ENCODE measurements around the gene ALDH1A3. TPM values are rescaled to one million over a fixed set of nuclear protein-coding genes. Genes with fewer than 3 reads are reported as not detected.

ALDH1A3 gene
- total RNA-seq, 1 donor from 2014 or later, result 7.8 TPM

DNA sequence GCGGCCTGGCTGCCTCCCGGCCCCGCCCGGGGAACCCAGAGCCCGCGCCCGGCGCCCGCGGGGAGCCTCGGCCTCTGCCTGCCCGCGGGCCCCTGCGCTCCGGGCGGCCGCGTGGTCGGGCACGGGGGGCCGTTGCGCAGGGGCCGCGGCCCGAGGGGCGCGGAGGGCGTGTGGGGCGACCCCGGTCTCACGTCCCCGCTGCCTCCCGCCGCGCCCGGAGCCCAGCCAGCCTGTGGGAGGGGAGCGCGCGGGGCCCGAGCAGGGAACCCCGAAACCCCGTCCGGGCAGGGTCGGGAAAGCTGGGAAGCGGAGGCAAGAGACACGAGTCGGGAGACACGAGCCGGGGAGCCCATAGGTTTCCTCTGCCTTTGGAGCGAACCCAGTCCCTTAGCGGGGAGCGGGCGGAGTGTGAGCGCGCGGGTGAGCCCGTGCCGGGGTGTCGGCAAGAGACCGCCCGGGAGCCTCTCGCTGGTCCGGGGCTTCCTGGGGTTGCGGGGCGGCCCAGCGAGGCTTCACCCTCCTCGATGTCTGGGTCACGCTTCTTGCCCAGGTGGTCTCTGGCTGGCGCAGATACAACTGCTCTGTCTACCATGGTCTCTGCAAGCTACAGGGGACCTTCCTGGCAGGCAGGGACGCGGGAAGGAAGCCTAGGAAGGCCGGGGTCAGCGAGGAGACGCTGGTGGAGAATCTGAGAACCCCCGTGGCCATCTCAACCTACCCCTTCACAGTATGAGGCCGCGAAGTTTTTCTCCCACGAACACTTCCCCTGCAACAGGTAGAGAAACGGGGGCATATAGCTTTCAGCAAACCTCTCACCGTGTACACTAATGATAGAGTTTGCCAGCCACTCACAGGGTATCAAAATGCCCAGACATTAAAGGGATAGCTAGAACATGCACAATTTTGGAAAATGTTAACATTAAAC lies 40.1 kb downstream of the ALDH1A3 start:
- no peak for DNase-seq (ENCODE audit: low spot score)
- intact Hi-C loops (cut with DNase I), result loop anchor here (10.0 kb wide), 1 partner anchor 335 kb away; the partner anchor contains the start of gene CHSY1

DNA sequence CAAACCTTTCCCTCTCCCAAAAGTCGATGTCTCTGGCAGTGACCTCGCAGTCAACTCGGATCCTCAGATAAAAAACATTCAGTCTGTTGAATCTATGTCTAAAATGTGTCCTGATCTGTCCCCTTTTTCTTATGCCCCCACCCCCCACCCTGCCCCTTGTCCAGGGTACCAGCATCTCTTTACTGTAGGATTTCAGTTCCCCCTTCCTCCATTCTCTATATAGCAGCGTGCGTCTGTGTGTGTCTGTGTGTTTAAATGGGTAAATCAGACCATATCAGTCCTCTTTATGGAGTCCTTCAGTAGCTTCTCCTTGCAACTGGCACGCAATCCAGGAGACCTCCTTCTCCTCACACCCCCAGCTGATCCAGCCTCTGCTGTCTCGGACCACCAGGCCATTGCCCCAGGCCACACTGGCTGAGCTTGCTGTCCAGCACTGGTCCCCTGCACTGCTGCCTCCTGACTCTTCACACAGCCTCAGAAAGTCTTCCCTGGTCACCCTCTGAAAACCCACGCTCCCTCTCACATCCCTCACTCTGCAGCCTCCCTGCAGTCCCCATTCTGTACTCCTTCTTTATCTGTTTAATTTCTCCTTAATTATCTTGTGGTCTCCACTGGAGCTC lies 41.0 kb downstream of the ALDH1A3 start:
- DNase-seq (ENCODE audit: low spot score), result no peak
- intact Hi-C loops (cut with DNase I), result no loop called here

DNA sequence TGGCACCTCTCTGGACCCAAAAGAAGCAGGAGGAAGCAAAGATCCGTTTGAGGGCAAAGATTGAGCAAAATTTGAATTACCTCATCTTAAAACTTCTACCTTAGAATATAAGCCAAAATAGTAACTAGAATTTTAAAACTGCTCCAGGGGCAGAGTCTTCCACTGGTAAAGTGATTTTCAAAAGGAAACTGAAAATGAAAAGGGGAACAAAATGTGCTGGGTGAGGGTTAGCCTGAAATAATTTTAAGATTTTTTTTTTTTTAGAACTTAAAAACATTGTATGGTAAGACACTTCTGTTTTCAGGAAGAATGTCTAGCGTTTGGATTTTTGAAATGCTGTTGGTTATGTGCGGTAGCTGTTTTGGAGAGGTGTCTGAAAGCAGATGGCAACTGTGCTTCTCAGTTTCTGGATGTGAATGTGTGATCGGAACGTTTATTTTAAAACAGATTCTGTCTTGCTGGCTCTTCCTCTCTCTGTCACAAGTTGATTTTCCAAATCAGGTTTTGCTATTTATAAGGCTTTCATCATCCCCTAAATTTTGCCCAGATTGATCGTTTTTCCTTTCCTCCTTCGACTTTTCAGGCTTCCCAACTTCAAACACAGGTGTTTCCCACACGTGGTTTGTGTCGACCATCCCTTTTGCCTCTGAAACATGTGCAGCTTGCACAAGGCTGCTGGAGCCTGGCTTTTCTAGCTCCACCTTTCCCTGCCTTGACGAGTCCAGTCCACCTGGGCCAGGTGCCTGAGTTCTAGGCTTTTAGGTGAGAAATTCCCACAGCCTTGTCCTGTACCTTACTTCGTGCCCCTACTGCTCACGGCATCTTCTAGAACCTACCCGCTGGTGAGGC lies 42.8 kb downstream of the ALDH1A3 start:
- DNase-seq (ENCODE audit: low spot score), result no peak
- intact Hi-C loops (cut with DNase I), result no loop called here

DNA sequence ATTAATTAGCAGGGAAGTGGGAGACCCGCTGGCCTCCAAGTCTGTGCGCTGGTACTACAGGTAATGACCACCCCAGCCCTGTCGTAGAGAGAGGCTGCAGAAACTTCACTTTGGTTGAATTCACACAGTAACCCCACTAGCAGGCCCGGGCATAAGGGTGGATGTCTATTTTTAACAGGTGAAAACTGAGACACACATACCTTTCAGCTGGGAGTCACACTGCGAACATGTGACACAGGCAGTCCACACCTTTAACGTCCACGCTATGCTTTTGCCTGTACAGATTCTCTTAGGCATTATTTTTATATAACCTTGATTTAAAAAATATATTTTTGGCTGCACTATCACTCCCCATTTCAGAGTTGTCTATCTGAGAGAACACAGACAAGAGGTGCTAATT lies 43.4 kb downstream of the ALDH1A3 start:
- no peak for DNase-seq (ENCODE audit: low spot score)
- intact Hi-C loops (cut with DNase I), result no loop called here

DNA sequence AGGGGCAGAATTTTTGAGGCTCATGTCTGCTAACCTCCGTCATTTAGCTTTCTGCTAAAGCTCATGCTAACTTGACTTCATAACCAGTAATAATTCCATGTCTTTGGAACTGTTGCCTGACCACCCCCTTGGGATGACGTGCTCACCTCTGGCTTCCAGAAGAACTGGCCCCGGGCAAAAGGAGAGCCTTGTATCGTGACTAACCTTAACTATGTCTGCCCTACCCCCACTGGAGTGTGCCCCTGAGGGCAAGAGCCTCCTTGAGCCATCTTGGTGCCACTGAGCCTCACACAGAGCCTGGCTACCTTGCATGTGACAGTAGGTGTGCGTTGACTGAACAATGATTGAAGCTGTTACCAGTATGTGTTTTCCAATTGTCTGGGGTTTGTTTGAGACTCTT lies 44.3 kb downstream of the ALDH1A3 start:
- intact Hi-C loops (cut with DNase I), result no loop called here
- no peak for DNase-seq (ENCODE audit: low spot score)

DNA sequence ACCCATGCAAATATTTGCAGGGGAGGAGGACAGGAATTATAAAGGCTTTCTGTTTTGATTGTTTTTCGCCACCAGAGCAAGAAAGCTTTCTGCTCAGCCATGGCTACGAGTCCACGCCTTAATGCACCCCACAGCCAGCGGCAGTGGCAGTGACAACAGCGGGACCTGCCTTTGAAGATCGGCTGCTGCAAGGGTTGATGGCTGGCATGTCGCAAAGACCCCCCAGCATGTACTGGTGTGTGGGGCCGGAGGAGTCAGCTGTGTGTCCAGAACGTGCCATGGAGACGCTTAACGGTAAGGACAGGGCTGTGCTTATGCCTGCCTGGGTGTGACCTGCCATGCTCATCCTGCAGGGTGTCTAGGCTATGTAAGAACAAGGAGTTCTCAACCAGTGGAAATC lies 44.8 kb downstream of the ALDH1A3 start:
- intact Hi-C loops (cut with DNase I), result no loop called here
- no peak for DNase-seq (ENCODE audit: low spot score)

DNA sequence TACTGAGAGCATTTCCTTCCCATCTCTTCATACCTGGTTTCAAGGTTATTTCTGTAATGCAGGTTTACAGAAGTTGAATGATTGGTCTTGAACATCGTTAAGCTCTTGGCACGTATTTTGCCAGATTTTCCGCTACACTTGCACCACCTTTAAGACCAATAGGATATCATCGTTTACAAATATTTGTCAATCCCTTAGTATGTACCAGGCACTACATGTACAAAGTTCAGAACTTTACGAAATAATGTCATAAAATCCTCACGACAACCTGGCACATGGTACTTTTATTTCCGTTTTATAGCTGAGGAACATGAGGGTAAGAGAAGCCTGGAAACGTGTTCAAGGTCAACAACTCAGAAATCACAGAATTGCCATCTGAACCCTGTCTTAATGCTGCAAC lies 45.8 kb downstream of the ALDH1A3 start:
- DNase-seq (ENCODE audit: low spot score), result no peak
- intact Hi-C loops (cut with DNase I), result no loop called here

DNA sequence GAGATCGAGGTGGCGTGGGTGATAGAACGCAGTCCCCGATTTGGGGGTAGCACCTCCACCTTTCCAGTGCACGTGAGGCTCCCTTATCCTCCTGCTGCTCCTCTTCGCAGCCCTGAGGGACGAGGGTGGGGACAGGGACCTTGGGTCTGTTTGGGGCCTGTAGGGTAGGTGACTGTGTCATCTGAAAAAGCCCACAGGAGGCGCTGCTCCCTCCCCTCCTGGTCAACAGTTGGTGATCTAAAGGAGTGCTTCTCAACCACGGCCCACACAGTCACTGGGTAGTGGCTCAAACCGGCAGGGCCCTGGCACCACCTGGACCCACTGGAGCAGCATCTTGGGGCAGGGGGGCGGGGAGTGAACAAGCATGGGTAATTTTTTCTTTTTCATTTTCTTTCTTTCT lies 46.6 kb downstream of the ALDH1A3 start:
- intact Hi-C loops (cut with DNase I), result no loop called here
- DNase-seq (ENCODE audit: low spot score), result no peak

DNA sequence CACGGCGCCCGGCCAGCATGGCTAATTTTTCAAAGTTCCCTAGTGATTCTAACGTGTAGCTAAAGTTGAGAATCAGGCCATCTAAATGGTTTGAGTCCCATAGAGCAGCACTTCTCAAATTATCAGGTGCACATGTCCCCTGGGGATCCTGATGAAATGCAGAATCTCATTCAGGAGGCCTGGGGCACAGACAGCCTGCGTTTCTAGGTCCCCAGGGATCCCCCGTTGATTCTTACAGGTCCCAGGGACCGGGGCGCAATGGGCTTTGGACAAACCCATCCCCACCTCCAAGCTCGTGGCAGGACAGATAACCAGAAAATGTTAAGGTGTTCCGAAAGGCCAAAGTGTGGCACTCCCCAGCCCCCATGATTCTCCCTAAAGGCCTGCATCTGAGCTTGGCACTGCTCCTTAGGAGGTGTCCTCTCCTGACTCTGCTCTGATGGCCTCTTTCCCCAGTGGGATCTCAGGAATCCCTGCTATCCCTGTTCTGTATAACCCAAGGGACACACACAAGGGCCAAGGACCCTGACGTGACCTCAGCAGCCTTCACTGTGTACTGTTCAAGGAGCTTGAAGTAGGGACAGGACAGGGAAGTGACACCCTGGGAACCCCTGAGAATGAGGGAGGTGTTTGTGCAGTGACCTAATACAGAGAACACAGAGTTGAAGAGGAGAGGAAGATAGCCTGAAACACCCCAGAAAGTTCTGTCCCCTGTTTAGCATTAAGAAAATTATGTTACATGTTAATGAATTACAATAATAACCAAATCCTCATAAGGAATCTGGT lies 47.5 kb downstream of the ALDH1A3 start:
- no peak for DNase-seq (ENCODE audit: low spot score)
- intact Hi-C loops (cut with DNase I), result no loop called here

DNA sequence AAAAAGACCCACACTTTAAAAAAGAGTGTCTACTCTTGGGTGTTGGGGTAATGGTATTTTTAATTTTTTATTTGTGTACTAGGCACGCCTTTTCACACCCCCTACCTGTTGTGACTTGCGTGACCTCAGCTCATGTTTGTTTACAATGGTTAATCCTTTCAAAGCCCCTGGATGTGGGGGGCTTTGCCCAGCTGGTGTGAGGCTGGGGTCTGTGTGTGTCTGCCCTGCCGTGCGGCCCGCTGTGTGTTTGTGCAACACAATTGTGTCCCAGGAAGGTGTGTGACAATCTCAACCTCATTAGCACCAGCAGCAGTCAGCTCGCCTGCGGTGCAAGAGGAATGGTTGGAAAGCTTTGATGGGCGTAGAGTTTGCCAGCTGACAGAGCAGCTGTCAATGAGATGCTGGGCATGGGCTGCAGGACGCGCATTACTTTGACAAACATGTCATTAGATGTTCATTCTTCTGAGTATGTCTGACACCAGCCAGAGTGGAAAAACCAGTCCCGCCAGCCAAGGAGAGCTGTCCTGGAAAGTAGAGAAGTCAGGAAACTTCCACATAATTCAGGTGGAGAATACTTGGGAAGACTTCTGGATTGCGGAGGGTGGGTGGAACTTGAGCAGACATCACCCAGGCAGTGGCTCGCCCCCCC lies 49.1 kb downstream of the ALDH1A3 start:
- intact Hi-C loops (cut with DNase I), result no loop called here

DNA sequence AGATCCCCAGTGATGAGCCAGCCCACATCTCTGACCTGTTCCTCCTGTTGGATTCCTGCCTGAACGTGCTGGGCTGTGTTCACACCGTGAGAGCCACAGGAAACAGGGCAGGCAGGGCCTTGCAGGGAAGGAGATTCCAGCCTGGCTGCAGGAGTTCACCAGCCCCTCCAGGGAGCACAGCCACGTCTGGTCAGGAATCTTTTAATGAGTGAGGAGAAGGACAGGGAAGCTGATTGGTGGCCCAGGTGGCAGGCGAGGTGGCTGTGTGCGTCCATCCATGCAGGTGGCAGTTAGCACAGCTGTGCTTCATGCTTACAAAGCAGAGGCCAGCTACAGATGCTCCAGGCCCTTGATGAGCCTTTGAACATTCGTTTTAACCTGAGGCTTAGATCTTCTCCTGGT lies 50.0 kb downstream of the ALDH1A3 start:
- DNase-seq (ENCODE audit: low spot score), result no peak
- intact Hi-C loops (cut with DNase I), result no loop called here

More for the DNA sequence above, 49.1 kb downstream of the ALDH1A3 start:
- no peak for DNase-seq (ENCODE audit: low spot score)

DNA sequence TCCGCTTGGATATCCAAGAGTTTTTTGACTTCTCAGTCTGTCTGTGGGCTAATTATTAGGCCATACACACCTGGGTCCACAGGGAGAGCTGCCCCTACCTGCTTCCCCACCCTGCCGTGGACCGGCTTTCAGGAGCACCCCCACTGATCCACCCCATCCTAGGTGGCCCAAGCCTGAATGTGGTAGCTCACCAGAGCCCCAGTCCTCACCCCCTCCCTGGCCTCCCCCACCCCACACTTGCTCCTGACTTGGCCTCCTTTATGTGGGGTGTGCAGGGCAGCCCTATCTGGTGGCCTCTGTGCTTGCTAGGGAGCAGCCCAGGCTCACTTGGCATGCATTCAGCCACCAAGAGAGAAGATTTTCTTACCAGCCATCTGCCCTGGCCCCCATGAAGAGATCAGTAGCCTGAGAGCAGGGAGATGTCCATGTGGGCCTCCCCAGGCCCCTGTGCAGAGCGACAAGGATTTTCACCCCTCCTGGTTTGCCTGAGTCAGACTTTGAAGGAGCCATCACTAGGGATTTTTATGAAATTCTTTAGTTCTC lies 50.7 kb downstream of the ALDH1A3 start:
- DNase-seq (ENCODE audit: low spot score), result no peak
- intact Hi-C loops (cut with DNase I), result no loop called here

DNA sequence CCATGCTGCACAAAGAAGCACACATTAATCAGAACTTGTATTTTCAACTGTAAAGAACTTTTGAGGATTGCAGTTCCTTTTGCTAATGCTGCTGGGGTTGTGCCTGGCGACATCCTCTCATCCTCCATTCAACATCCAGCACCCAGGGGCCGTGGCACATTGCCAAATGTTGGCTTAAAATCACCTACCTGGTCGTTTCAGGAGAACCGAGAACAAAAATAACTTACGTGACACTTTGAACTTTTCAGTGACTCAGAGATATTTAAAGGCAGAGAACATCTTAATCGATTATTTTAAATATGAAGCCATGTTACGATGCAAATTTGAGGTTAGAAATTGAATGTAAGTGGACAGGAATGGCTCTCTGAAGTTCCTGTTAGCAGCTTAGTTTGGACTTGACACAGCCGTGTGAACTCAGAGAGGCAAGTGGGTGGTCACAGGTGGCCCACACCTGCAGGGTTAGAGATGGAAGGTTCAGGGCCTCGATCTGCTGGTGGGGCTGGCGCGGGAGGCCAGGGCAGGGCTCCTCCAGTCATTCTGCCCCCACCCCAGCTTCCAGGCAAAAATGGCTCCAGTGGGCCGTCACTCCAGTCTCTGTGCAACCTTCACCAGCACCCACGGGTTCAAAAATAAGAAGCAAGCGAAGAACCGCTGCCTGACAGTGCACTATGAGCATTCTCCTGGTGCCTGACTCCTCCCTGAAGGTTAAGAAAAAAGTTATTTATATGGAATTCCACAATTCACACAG lies 51.7 kb downstream of the ALDH1A3 start:
- intact Hi-C loops (cut with DNase I), result no loop called here
- no peak for DNase-seq (ENCODE audit: low spot score)

DNA sequence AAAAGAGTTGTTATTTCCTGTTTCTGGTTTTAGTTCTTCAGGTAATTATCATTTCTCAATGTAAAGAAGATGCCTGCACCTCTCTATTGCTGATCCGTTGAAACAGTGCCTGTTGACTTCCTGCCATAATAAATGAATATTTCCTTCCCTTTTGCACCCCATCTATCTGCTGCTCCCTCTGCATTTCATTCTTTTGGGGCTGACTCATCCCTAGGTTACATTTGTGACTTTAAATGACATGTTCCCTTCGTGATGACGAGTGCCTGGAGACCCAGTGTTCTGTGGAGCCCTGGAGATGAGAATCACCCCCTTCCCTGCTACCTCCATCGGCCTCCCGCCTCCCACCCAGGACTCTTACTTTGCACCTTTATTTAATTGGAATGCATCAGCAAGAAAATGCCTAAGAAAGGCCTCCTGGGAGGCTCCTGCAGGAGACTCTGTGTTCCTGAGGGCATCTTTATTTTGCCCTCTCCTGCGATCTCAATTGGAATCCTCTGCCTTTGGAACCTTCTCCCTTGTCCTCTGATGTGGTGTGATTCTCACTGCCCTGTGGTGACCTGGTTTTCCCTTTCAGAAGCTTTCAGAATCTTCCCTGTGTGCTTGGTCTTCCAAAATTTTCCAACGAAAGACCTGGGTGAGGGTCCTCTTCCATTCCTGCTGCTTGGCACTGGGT lies 53.2 kb downstream of the ALDH1A3 start:
- DNase-seq (ENCODE audit: low spot score), result no peak
- intact Hi-C loops (cut with DNase I), result no loop called here

DNA sequence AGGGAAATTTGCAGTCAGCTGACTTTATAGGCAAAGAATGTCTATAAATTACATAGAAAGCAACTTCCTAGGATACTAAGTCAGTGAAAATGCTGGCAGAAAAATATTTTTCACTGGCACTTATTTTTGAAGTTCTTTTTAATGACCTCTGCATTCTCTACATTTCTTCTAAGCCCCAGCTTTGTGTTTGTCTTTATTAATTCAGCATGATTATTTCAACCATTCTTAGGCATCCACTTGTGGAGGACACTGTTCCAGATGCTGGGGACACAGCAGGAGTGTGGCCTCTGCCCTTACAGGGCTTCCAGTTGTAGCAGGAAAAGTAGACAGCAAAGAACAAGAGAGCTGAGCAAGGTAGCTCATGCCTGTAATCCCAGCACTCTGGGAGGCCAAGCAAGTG lies 54.5 kb downstream of the ALDH1A3 start:
- intact Hi-C loops (cut with DNase I), result no loop called here
- DNase-seq (ENCODE audit: low spot score), result no peak

DNA sequence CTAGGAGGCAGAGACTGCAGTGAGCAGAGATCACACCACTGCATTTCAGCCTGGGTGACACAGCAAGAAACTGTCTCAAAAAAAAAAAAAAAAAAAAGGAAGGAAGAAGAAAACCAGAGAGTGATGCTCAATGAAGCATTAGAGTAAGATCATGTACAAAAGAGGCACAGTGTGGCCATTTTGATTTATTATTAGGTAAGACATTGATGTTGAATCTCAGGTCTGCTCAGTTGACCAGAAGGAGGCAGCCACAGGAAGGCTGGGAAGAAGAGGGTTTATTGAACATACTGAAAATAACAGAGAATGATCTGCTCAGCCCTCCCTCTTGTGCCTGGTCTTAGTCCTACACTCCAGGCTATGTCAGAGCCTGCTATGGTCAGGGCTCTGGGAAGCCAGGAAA lies 55.1 kb downstream of the ALDH1A3 start:
- DNase-seq (ENCODE audit: low spot score), result no peak
- intact Hi-C loops (cut with DNase I), result no loop called here

DNA sequence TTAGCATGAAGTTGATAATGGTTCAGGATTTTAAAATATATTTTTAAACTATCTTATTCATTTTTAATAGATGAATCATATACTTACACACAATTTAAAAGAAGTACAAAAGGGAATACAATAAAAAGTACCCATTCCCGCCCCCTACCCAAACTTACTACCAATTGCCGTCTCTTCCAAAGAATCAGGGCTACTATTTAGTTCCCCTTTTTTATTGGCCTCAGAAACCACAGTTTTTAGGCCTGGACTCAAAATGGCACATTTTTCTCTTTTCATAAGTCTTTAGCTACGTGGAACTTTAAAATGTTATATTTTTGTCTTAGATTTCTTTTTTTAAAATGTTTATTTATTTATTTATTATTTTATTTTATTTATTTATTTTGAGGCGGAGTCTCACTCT lies 57.5 kb downstream of the ALDH1A3 start:
- DNase-seq (ENCODE audit: low spot score), result no peak
- intact Hi-C loops (cut with DNase I), result no loop called here

DNA sequence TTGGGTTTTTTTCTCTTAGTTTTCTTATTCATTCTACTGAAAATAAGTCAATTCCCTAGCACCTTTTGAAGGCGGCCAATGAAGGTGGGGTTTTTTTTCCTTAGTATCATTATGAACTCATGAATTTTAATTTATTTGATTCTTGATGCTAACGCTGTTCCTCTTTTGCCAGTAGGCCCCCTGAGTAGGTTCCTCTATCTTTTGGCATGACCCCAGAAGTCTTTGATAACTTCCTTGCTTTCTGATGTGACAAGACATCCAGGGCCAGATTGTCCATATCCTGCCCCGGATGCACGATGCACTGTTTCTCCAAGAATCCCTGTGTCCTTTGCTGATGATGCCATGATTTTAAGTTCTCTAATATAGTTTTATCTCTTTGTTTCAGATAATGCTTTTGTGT lies 60.2 kb downstream of the ALDH1A3 start:
- intact Hi-C loops (cut with DNase I), result no loop called here
- no peak for DNase-seq (ENCODE audit: low spot score)
